Mucosa of descending colon (tissue), 3 donors: ENCODE data around the gene MPP3. TPM values are rescaled to one million over a fixed set of nuclear protein-coding genes. Genes with fewer than 3 reads are reported as not detected.

Experiments used
- ATAC-seq: fragments of 200-7000 bp; cut with Tn5 transposase; one replicate; pipeline ENCODE4 v1.9.1; 2020; ENCODE audit warnings: mild to moderate bottlenecking, moderate library complexity
- DNase-seq, 3 donors: peaks; one replicate each; pipeline ENCODE4 v3.0.0-alpha.2; 2020
- H3K36me3 ChIP-seq: fragments of 200-600 bp; one replicate; pipeline ENCODE4 v1.8.0; 2021; ENCODE audit warnings: low read depth, mild to moderate bottlenecking
- H3K4me1 ChIP-seq: fragments of 200-600 bp; one replicate; pipeline ENCODE4 v1.8.0; 2021; ENCODE audit warnings: low read depth, mild to moderate bottlenecking
- H3K4me3 ChIP-seq: fragments of 200-600 bp; one replicate; pipeline ENCODE4 v1.8.0; 2021; ENCODE audit warnings: mild to moderate bottlenecking
- H3K9me3 ChIP-seq: fragments of 200-600 bp; one replicate; pipeline ENCODE4 v1.8.0; 2021; ENCODE audit warnings: mild to moderate bottlenecking
- CTCF ChIP-seq: fragments of 200-600 bp; IDR thresholded peaks from one replicate; pipeline ENCODE4 v1.8.0; 2022; ENCODE audit warnings: antibody characterized with exemption, mild to moderate bottlenecking
- intact Hi-C, 2 donors: fragments of 100-400 bp; cut with DNase I in 1 of 2; cut with micrococcal nuclease in 1 of 2; formaldehyde crosslinking; loops; one replicate each; pipeline versions ENCODE4 v1.11.0 to v1.11.1; 2022; cut with DNase I, micrococcal nuclease
- total RNA-seq, 3 donors: library from RNA; stranded (reverse); fragmentation: NEBNext Ultra II Directional in 2 of 3; extraction: Animal tissue kit (Norgen Biotek cat#: 25700) in 2 of 3; gene quantifications; one replicate each; pipeline versions ENCODE4 v1.2.1 to v1.2.4, GENCODE V29; 2021 to 2023
- donor health status: DM: no; HTN: no; CAD: no; lungs with moderate emphysema.
- donor health status: DM: no; HTN: no; CAD: no.
- donor health status: DM: no; HTN: yes; CAD: no.

MPP3 gene
- total RNA-seq, 3 donors from 2014 or later: 1.8 to 8.6 (median 3.7) TPM

DNA sequence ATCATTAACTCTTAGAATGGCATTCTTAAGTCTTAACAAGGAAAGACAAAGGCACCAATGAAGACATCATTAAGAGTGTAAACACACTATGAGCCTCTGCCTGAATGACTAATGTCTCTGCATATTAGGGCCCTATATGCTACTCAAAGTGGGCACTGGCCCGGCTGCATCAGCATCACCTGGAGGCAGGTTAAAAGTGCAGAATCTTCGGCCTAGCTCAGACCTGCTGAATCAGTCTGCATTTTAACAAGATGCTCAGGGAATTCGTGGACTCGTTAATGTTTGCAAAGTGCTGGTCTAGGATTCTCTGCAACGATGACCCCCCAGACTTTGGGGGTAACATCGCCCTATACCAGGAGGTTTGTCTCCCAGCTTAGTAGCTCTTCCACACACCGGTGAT, 6.7 kb downstream of the MPP3 start:
- intact Hi-C loops: no loop called here

DNA sequence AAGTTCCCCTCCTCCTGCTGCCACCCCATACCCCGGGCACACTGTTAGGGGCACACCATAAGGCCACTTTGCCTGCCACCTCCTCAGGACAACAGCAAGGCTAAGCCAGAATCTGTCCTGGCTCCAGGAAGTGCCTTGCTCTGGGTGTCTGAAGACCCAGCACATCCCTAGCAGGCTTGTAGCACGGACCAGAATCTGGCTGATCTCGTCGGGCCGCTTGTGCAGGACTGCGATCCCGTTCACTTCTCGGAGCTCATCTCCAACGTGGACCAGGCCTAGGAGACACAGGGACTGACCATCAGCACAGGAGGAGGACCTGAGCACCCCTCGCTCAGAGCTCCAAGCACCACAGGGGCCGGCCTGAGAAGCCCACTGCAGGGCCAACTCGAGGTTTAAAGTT, 7.4 kb downstream of the MPP3 start:
- Histone ChIP-seq H3K4me1 (no peaks in the 10 kb centered on the region), H3K36me3 (no peaks in the 10 kb centered on the region)
- DNase-seq: no peak

More for the DNA sequence above, 6.7 kb downstream of the MPP3 start:
- Histone ChIP-seq H3K9me3 (no peaks in the 10 kb centered on the region), H3K4me1 (no peaks in the 10 kb centered on the region), H3K4me3 (no peak overlapping the region), H3K36me3 (no peaks in the 10 kb centered on the region)
- TF ChIP-seq CTCF: no peak
- no peak for ATAC-seq
- no peak for DNase-seq

DNA sequence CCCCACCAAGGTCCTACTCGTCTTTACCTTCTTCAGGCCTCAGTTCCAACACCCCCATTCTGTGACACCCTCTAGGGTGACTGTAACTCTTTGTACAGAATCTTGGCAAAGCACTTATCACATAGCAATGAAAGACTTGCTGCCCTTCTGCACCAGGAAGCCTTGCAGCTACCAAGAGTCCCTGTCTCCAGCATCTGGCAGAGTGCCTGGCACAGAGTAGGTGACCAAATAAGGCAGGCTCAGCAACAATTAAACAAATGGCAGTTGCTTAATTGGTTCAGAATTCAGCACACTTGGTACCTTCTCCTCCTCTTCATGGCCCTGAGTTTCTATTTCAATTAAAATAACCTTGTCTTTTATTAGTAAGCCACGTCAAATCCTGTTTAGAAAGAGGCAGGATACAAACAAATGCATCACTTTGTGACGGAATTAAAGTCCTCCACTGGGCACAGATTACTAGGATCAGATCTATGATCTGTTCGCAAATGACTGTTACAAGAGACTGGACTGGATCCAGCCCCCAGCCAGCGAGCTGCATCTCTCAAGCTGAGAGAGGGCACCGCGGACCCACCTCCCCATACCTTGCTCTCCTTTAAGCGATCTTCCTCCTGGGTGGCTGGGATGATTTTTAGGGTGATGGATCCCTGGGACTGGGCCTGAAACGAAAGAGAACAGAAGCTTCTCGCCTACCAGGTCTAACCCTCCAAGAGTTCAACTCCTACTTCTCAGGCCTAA, 9.4 kb downstream of the MPP3 start:
- ATAC-seq (peak; percentile 82), DNase-seq (peak in 1 of 3 donors; percentile 30)
- no peaks in the 10 kb centered on the region for H3K9me3 ChIP-seq
- intact Hi-C loops: no loop called here
- TF ChIP-seq CTCF: no peak
- H3K36me3 ChIP-seq: no peaks in the 10 kb centered on the region
- H3K4me1 ChIP-seq: no peaks in the 10 kb centered on the region
- no peak overlapping the region for H3K4me3 ChIP-seq

More for the DNA sequence above, 7.4 kb downstream of the MPP3 start:
- no peak for TF ChIP-seq CTCF
- ATAC-seq: no peak
- H3K4me3 ChIP-seq: no peak overlapping the region
- no peaks in the 10 kb centered on the region for H3K9me3 ChIP-seq
- intact Hi-C loops: no loop called here

DNA sequence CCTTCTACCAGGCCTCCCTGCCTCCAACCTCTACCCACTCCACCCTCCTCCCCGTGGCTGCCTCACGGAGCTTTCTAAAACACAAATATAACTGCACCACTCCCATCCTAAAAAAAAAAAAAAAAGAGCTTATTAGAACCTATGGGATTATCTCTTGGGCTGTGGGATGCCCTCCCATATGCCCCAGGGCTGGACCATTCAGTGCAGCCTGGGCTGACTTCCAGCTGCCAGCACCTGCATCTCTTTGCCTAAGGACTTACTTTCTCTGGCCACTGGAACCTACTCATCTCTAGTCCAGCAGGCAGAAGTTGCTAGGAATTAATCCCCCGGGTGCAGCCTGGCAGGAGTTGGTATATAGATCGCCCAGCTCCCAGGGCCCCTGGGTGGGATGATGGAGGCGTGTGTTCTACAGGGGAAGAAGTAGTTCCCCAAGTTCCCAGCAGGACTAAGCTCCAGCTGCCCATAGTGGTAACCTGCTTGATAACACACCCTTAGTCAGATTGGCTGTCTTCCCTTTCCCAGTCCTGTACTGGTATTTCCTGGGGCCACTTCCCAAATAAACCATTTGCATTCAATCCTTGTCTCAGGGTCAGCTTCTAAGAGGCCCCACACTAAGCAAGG, 10.3 kb downstream of the MPP3 start:
- Histone ChIP-seq H3K4me1 (no peaks in the 10 kb centered on the region), H3K9me3 (no peaks in the 10 kb centered on the region), H3K36me3 (no peaks in the 10 kb centered on the region), H3K4me3 (no peak overlapping the region)
- peak; percentile 49 for ATAC-seq
- DNase-seq: no peak
- intact Hi-C loops: no loop called here
- no peak for TF ChIP-seq CTCF

DNA sequence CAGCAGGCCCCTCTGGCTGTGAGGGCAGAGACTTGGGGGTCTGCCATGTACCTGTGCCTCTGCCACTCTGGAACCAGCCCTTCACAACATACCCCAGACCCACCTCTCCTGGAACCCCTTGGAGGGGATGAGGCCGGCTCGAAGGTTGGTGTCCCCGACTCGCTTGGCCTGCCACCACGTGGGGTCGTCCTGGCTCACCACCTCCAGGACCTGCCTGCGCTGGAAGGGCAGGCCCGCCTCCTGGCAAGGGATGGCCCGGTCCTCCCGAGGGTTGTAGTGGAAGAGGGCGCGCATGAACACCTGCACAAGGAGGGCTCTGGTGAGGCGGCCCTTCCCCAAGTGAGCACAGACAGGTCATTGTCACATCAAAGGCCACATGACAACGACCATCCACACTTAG, 12.2 kb downstream of the MPP3 start:
- H3K36me3 ChIP-seq: no peaks in the 10 kb centered on the region
- TF ChIP-seq CTCF: no peak
- no peaks in the 10 kb centered on the region for H3K4me1 ChIP-seq
- DNase-seq: no peak
- ATAC-seq: no peak
- intact Hi-C loops: no loop called here
- H3K4me3 ChIP-seq: no peak overlapping the region
- H3K9me3 ChIP-seq: no peaks in the 10 kb centered on the region
